Subcutaneous adipose tissue (tissue), 4 donors: ENCODE measurements around the gene GPR27. TPM values are rescaled to one million over a fixed set of nuclear protein-coding genes. Genes with fewer than 3 reads are reported as not detected.

Source experiments
- CTCF ChIP-seq: fragments of 450-650 bp; IDR thresholded peaks from one replicate; pipeline ENCODE4 v1.5.1; 2016; ENCODE audit warnings: low read depth, mild to moderate bottlenecking, control low read depth, antibody characterized with exemption, moderate library complexity
- total RNA-seq, 4 donors: library from RNA; depleted of rRNA; stranded (reverse); fragments of >200 nt; gene quantifications; one replicate each; pipeline ENCODE4 v1.1.0, GENCODE V29; 2016

The GPR27 gene
- total RNA-seq, 4 donors from 2014 or later = 0.38 to 0.49 TPM; not detected in 2

- no peak for TF ChIP-seq CTCF
Observed at GRCh38 chr3:71786551-71786950, 32.9 kb downstream of the GPR27 start.

- TF ChIP-seq CTCF = no peak
Observed at GRCh38 chr3:71787851-71788405, 34.3 kb downstream of the GPR27 start.

GRCh38 chr3:71789922-71790321 is 36.3 kb downstream of the GPR27 start:
- TF ChIP-seq CTCF = no peak

- TF ChIP-seq CTCF = no peak
Observed at GRCh38 chr3:71791634-71792033, 38.0 kb downstream of the GPR27 start.

GRCh38 chr3:71796290-71796689 is 42.6 kb downstream of the GPR27 start:
- TF ChIP-seq CTCF = no peak

GRCh38 chr3:71797455-71797854 is 43.8 kb downstream of the GPR27 start:
- no peak for TF ChIP-seq CTCF

- no peak for TF ChIP-seq CTCF
Observed at GRCh38 chr3:71800023-71800422, 46.4 kb downstream of the GPR27 start.
